PC-9 (cell line): Measurements from ENCODE around the gene AQP3. TPM values are rescaled to one million over a fixed set of nuclear protein-coding genes. Genes with fewer than 3 reads are reported as not detected.

ENCODE experiments used
- BruUV-seq: library from RNA; stranded (reverse); fragments of 400-500 nt; replicated peaks from 2 replicates; lab custom pipeline; 2021; lab: Mats Ljungman, UMichigan
- CTCF ChIA-PET: fragments of 300-600 bp; sonication (Branson Sonifier 250); formaldehyde crosslinking; loops from one replicate; lab custom pipeline; 2022; ENCODE audit warnings: antibody characterized with exemption; lab: Charles Lee
- POLR2A ChIA-PET: fragments of 300-600 bp; sonication (Branson Sonifier 250); formaldehyde crosslinking; loops from one replicate; lab custom pipeline; 2022; ENCODE audit warnings: antibody characterized with exemption; ENCODE audit not compliant: unreplicated experiment; lab: Charles Lee
- DNase-seq, 2 experiments: peaks; one replicate each; pipeline versions ENCODE4 v3.0.0 to v3.0.0-alpha.2; 2015 to 2022; ENCODE audit warnings: mixed read lengths in 1 of 2
- H2AFZ ChIP-seq: fragments of 200-600 bp; sonication (generic); 2 replicates; pipeline ENCODE4 v1.8.1; 2017; ENCODE audit warnings: antibody characterized with exemption
- H3F3A ChIP-seq: fragments of 200-600 bp; sonication (generic); 2 replicates; pipeline ENCODE4 v1.8.1; 2017; ENCODE audit warnings: antibody characterized with exemption, mild to moderate bottlenecking, low read depth; ENCODE audit not compliant: insufficient read depth
- H3K27ac ChIP-seq: fragments of 200-600 bp; sonication (generic); 2 replicates; pipeline ENCODE4 v1.6.1; 2016; ENCODE audit warnings: mixed run types
- H3K27me3 ChIP-seq: fragments of 200-600 bp; sonication (generic); 2 replicates; pipeline ENCODE4 v1.6.1; 2016; ENCODE audit warnings: low read depth, mixed run types; ENCODE audit not compliant: insufficient read depth
- H3K36me3 ChIP-seq: fragments of 200-600 bp; sonication (generic); 2 replicates; pipeline ENCODE4 v1.6.1; 2016; ENCODE audit warnings: low read depth, mixed run types
- H3K4me1 ChIP-seq: fragments of 200-600 bp; sonication (generic); replicated peaks from 2 replicates; pipeline ENCODE4 v1.6.1; 2016; ENCODE audit warnings: mixed run types; ENCODE audit not compliant: insufficient read depth
- H3K4me2 ChIP-seq: fragments of 200-600 bp; sonication (generic); 2 replicates; pipeline ENCODE4 v1.6.1; 2017; ENCODE audit warnings: mixed run types
- H3K4me3 ChIP-seq: fragments of 200-600 bp; sonication (generic); 2 replicates; pipeline ENCODE4 v1.6.1; 2016; ENCODE audit warnings: mixed run types
- H3K79me2 ChIP-seq: fragments of 200-600 bp; sonication (generic); 2 replicates; pipeline ENCODE4 v1.6.1; 2017; ENCODE audit warnings: low read depth, mixed run types
- H3K9me2 ChIP-seq: fragments of 200-600 bp; sonication (generic); 2 replicates; pipeline ENCODE4 v1.8.1; 2017; ENCODE audit warnings: mild to moderate bottlenecking; ENCODE audit not compliant: insufficient read depth
- H3K9me3 ChIP-seq: fragments of 200-600 bp; sonication (generic); 2 replicates; pipeline ENCODE4 v1.8.1; 2016; ENCODE audit warnings: low read depth; ENCODE audit not compliant: insufficient read depth
- H4K20me1 ChIP-seq: fragments of 200-600 bp; sonication (generic); 2 replicates; pipeline ENCODE4 v1.8.1; 2017; ENCODE audit not compliant: insufficient read depth
- EZH2 ChIP-seq: fragments of 200-600 bp; sonication (generic); IDR thresholded peaks from 2 replicates; pipeline ENCODE4 v1.8.0; 2017; ENCODE audit warnings: antibody characterized with exemption, low read depth
- intact Hi-C: fragments of 100-400 bp; cut with micrococcal nuclease; formaldehyde crosslinking; loops from one replicate; pipeline ENCODE4 v1.10.0; 2022; ENCODE audit not compliant: unreplicated experiment
- total RNA-seq: library from RNA; stranded (reverse); gene quantifications from 2 replicates; pipeline ENCODE4 v1.2.3, GENCODE V29; 2021
- TF ChIP-seq, protein P1 (sequence below): fragments of 200-600 bp; sonication (generic); conservative IDR thresholded peaks from 2 replicates; pipeline ENCODE4 v1.6.1; 2017; ENCODE audit warnings: mixed run types, antibody characterized with exemption, mild to moderate bottlenecking, moderate library complexity

AQP3 gene
- total RNA-seq, 1 experiment from 2014 or later = 9.9 TPM

- H3K79me2 ChIP-seq = no peaks in the 10 kb centered on the region
These were observed 9.5 kb downstream of the AQP3 start for GRCh38 chr9:33437898-33438297.

DNA sequence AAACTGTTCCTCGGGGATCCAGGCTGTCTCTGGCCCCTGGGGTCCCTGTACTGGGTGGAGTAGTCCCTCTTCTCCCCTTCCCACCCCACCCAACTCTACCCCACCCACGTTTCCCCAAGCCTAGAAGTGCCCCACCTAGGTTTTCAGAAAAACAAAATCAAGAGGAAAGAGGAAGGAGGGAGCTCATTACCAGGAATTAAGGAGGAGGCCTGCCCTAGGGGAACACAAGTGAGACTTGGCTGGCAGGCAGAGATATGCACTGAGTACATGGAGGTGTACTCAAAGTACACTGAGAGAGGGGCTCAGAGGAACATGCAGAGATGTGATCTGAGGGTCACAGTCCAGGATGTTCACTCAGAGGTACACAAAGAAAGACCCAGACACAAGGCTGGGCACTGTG, 10.2 kb downstream of the AQP3 start:
- ChIA-PET CTCF (no interaction called here), POLR2A (interaction anchor here (0.6 to 0.7 kb wide), 2 partner anchors 484 to 1675 kb away, joined by 4 to 25 read pairs; no protein-coding TSS in a partner anchor)
- Histone ChIP-seq H3K27ac (no peak overlapping the region), H3K79me2 (no peaks in the 10 kb centered on the region), H3K4me2 (no peak overlapping the region), H3K27me3 (no peaks in the 10 kb centered on the region), H3F3A (peaks cover 15% of the 10 kb centered on the region; the same call in 1 of the 2 replicates), H2AFZ (no peak overlapping the region), H3K4me1 (peaks cover 43% of the 10 kb centered on the region), H3K9me2 (no peaks in the 10 kb centered on the region), H4K20me1 (no peaks in the 10 kb centered on the region), H3K4me3 (no peak overlapping the region), H3K36me3 (no peaks in the 10 kb centered on the region), H3K9me3 (no peaks in the 10 kb centered on the region)
- DNase-seq = no peak
- intact Hi-C loops = no loop called here
- no TSS peak for BruUV-seq
- TF ChIP-seq, protein P1, sequence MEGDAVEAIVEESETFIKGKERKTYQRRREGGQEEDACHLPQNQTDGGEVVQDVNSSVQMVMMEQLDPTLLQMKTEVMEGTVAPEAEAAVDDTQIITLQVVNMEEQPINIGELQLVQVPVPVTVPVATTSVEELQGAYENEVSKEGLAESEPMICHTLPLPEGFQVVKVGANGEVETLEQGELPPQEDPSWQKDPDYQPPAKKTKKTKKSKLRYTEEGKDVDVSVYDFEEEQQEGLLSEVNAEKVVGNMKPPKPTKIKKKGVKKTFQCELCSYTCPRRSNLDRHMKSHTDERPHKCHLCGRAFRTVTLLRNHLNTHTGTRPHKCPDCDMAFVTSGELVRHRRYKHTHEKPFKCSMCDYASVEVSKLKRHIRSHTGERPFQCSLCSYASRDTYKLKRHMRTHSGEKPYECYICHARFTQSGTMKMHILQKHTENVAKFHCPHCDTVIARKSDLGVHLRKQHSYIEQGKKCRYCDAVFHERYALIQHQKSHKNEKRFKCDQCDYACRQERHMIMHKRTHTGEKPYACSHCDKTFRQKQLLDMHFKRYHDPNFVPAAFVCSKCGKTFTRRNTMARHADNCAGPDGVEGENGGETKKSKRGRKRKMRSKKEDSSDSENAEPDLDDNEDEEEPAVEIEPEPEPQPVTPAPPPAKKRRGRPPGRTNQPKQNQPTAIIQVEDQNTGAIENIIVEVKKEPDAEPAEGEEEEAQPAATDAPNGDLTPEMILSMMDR = no peak
- no peak for TF ChIP-seq EZH2

More at GRCh38 chr9:33437898-33438297, 9.5 kb downstream of the AQP3 start:
- no peak overlapping the region for H2AFZ ChIP-seq
- H3K4me1 ChIP-seq = peaks cover 50% of the 10 kb centered on the region
- DNase-seq = no peak
- TF ChIP-seq, protein P1 = no peak
- no peak for TF ChIP-seq EZH2
- no peaks in the 10 kb centered on the region for H3K36me3 ChIP-seq
- intact Hi-C loops = no loop called here
- no peak overlapping the region for H3K27ac ChIP-seq
- no peaks in the 10 kb centered on the region for H3K9me3 ChIP-seq
- ChIA-PET POLR2A (no interaction called here), CTCF (no interaction called here)
- no peaks in the 10 kb centered on the region for H4K20me1 ChIP-seq
- no peaks in the 10 kb centered on the region for H3K27me3 ChIP-seq
- BruUV-seq = no TSS peak
- no peaks in the 10 kb centered on the region for H3K9me2 ChIP-seq
- H3K4me2 ChIP-seq = no peak overlapping the region
- H3K4me3 ChIP-seq = no peak overlapping the region
- H3F3A ChIP-seq = peaks cover 15% of the 10 kb centered on the region; the same call in 1 of the 2 replicates

- no peak overlapping the region for H2AFZ ChIP-seq
- H3K4me1 ChIP-seq = peaks cover 39% of the 10 kb centered on the region
- no peaks in the 10 kb centered on the region for H4K20me1 ChIP-seq
- ChIA-PET CTCF (no interaction called here), POLR2A (interaction anchor here (0.6 kb wide), 1 partner anchor 21 kb away, joined by 9 read pairs; no protein-coding TSS in a partner anchor)
- H3K36me3 ChIP-seq = no peaks in the 10 kb centered on the region
- intact Hi-C loops = no loop called here
- no peaks in the 10 kb centered on the region for H3K9me3 ChIP-seq
- no peaks in the 10 kb centered on the region for H3K79me2 ChIP-seq
- TF ChIP-seq, protein P1 = no peak
- TF ChIP-seq EZH2 = no peak
- H3F3A ChIP-seq = peaks cover 19% of the 10 kb centered on the region; the same call in 1 of the 2 replicates
- DNase-seq = no peak
- BruUV-seq = no TSS peak
- H3K4me3 ChIP-seq = no peak overlapping the region
- no peaks in the 10 kb centered on the region for H3K27me3 ChIP-seq
- H3K4me2 ChIP-seq = no peak overlapping the region
- no peak overlapping the region for H3K27ac ChIP-seq
- no peaks in the 10 kb centered on the region for H3K9me2 ChIP-seq
These were observed 10.9 kb downstream of the AQP3 start for GRCh38 chr9:33436445-33436844.
